Stimulated activated naive CD8-positive, alpha-beta T cell treated with anti-CD3 and anti-CD28 coated beads, Interleukin-15, Interleukin-2, amounts not matched to agents 100 U/mL and 50 U/mL, for 24 hours (primary cell): ENCODE data around the gene HSD11B2.

Experiments used
- ATAC-seq: fragments of 150-1000 bp; cut with Tn5 transposase; one replicate; pipeline ENCODE4 v1.10.0; 2021
- DNase-seq: peaks from one replicate; pipeline ENCODE4 v3.0.0; 2021

Gene HSD11B2

GRCh38 chr16:67430977-67431774 is at the start of gene HSD11B2:
TSS of gene HSD11B2 (plus strand) at chr16:67431121. CDS start at chr16:67431249, 128 bp downstream.
- ATAC-seq (peak; percentile 48), DNase-seq (peak; percentile 39)

DNA sequence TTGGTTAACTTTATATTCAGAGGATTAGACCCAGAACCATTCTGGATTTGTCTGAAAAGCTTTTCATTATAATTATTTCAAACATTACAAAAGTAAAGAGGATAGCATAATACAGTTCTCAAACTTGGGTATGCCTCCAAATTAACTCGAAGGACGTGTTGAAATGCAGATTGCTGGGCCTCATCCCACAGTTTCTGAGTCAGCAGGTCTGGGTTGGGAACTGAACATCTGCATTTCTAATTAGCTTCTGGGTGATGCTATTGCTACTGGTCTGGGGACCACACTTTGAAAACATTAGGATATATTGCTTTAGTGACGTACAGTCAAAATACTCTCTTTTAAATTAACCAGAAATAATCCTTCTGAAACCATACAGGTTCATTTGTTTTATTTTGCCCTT is 47.6 kb upstream of the HSD11B2 start:
- ATAC-seq = no peak
- no peak for DNase-seq

GRCh38 chr16:67384778-67385510 is 46.0 kb upstream of the HSD11B2 start:
- no peak for DNase-seq
- peak; percentile 45 for ATAC-seq

DNA sequence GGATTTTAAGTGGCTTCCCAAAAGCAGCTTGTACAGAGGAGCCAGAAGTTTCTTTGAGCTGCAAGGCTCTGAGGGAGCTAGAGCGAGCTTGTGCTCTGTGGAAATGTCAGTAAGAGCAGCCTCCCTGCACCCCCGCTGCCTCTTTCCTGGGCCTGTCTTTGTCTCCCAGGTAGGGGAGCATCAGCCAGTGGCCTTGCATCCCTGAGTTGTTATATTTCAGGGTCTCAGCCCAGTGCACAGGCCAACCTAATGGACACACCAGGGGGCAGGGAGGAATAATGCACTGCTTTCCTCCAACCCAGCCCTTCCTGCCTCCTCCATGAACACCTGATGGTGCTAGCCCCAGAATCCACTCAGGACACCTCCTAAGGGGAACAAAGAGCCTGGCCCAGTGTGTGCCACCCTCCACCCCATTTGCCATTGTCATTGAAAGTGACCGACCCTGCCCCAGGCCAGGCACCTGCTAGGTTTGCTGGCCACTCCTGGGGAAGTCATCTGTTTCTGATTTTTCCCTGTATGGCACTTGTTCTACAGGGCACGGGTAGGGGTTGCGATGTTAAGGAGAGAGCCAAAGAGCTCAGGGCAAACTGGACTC is 44.0 kb upstream of the HSD11B2 start:
- no peak for ATAC-seq
- no peak for DNase-seq

DNA sequence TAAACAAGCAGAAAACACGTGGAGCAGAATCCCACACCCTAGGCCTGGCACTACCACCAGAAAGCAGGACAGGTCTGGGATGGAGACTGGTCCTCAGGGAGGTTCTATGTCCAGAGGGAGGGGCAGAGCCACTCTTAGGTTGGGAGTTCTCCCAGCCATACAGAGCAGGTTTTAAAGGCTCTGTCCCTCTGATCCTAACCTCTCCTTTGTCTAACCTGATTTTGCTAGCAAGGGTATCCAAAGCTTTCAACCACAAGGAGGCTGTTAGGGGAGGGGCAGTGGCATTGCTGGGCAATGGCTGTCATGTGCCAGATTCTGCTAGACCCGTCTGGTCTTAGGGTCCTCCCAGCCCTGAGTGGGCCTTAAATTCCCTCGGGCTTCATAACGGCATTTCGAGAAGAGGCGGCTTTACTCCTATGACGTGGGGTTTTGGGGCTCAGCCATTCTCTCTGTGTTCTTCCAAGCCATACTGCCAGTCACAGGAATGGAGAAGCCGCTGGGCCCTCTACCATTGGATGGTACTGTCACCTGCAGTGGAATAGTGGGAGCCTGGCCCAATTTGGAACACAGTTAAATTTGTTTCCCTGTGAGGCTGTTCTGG is 43.3 kb upstream of the HSD11B2 start:
- DNase-seq (no peak), ATAC-seq (no peak)

DNA sequence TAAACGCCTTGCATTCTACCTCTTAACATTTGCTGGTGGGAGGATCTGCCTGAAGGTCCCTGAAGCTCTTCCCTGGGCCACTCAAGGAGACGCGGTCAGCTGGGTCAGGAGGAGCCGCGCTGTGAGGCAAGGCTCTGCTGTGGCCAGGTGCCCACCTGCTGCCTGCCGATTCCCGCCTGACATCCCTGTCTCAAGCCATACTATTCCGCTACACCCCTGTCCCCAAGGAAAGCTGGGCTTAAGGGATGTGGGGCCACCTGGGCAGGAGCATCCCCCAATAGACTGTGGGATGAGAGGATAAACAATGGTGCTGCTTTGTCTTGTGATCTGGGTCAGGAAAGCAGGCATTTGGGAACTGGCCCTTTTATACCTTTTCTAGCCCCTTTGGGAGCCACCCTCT is 42.7 kb upstream of the HSD11B2 start:
- DNase-seq (no peak), ATAC-seq (no peak)

GRCh38 chr16:67388591-67388990 is 42.3 kb upstream of the HSD11B2 start:
- DNase-seq = no peak
- no peak for ATAC-seq

- DNase-seq (no peak), ATAC-seq (no peak)
Observed at GRCh38 chr16:67389911-67390815, 40.8 kb upstream of the HSD11B2 start.

- DNase-seq (no peak), ATAC-seq (no peak)
Observed at GRCh38 chr16:67390816-67391423, 40.0 kb upstream of the HSD11B2 start.

GRCh38 chr16:67391424-67392300 is 39.3 kb upstream of the HSD11B2 start:
- DNase-seq (no peak), ATAC-seq (no peak)

DNA sequence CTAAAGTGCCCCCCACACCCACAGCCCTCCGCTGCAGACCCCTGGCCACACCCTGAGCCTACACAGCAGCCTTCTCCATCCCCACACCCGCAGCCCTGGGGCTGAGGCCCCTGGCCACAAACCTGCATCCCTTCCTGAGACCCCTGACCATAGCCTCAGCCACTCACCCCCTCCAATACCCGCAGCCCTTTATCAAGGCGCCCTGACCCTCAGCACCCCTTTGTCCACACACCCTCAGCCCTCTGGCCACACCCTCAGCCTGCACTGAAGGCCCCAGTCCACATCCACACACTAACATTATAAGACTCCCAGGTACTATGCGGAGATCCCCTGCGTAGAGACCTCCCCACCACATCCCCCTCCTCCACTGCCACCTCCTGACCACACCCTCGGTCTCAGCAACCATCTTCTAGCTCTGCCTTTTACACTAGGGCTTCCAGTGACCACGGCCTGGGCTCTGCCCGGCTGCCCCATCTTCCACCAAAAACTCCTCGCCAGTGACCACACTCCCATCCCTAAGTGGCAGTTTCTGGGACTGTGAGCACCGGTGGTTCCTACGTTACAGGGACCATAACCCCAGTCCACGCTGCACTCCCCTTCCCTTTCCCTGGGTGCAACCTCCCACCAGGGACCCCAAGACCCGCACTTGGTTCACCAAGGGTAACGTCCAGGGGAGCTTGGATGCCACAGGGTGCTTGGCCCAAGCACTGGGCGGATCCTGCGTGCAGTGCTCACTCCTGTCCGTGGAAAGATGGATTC is 38.4 kb upstream of the HSD11B2 start:
- ATAC-seq (no peak), DNase-seq (no peak)

GRCh38 chr16:67393111-67393787 is 37.7 kb upstream of the HSD11B2 start, which contains the start of gene TPPP3:
TSS of gene TPPP3 (minus strand) at chr16:67393498. CDS start at chr16:67391111, 2,387 bp downstream.
- peak; percentile 68 for DNase-seq
- peak; percentile 68 for ATAC-seq

GRCh38 chr16:67393788-67394154 is 37.1 kb upstream of the HSD11B2 start:
- ATAC-seq (no peak), DNase-seq (no peak)

GRCh38 chr16:67394155-67395104 is 36.5 kb upstream of the HSD11B2 start:
- DNase-seq = no peak
- no peak for ATAC-seq

- ATAC-seq (no peak), DNase-seq (no peak)
Observed at GRCh38 chr16:67395105-67395457, 35.8 kb upstream of the HSD11B2 start.

GRCh38 chr16:67395458-67396158 is 35.3 kb upstream of the HSD11B2 start:
- ATAC-seq (no peak), DNase-seq (no peak)
